ENCODE measurements around the gene NFKB1.

- TF ChIP-seq SUZ12 (IDR thresholded peaks at IDR 0.05) (no peak), BHLHE40 (IDR thresholded peaks at IDR 0.05; ENCODE audit: borderline replicate concordance) (no peak), SP1 (IDR thresholded peaks at IDR 0.05) (no peak), FOXK2 (IDR thresholded peaks at IDR 0.05) (no peak), NFRKB (IDR thresholded peaks at IDR 0.05) (no peak), TARDBP (IDR thresholded peaks at IDR 0.05) (no peak), FOXM1 (IDR thresholded peaks at IDR 0.05; ENCODE audit: borderline replicate concordance) (no peak), ARNT (IDR thresholded peaks at IDR 0.05) (no peak), LEF1 (IDR thresholded peaks at IDR 0.05; ENCODE audit: borderline replicate concordance) (no peak), ELF4 (IDR thresholded peaks at IDR 0.05) (no peak), L3MBTL2 (conservative IDR thresholded peaks at IDR 0.05) (no peak)
- TF ChIP-seq, protein P1, sequence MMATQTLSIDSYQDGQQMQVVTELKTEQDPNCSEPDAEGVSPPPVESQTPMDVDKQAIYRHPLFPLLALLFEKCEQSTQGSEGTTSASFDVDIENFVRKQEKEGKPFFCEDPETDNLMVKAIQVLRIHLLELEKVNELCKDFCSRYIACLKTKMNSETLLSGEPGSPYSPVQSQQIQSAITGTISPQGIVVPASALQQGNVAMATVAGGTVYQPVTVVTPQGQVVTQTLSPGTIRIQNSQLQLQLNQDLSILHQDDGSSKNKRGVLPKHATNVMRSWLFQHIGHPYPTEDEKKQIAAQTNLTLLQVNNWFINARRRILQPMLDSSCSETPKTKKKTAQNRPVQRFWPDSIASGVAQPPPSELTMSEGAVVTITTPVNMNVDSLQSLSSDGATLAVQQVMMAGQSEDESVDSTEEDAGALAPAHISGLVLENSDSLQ (IDR thresholded peaks at IDR 0.05) = no peak
Observed at GRCh38 chr4:102565696-102566095, 64.5 kb downstream of the NFKB1 start.
